K562 (cell line): ENCODE data around the gene KCNQ5. TPM values are rescaled to one million over a fixed set of nuclear protein-coding genes. Genes with fewer than 3 reads are reported as not detected.

ENCODE experiments used
- ATAC-seq: fragments of 200-7000 bp; cut with Tn5 transposase; 3 replicates; pipeline ENCODE4 v1.9.1; 2020; ENCODE audit warnings: moderate library complexity
- BruUV-seq: library from RNA; stranded (reverse); fragments of 400-500 nt; replicated peaks from 2 replicates; lab custom pipeline; 2021; lab: Mats Ljungman, UMichigan
- CTCF ChIA-PET: fragments of 300-600 bp; formaldehyde crosslinking; extraction: SDS; loops from one replicate; lab custom pipeline; 2021; ENCODE audit warnings: low intra/inter-chr PET ratio; lab: Yijun Ruan, JAX
- POLR2A ChIA-PET: fragments of 300-600, 350-650 bp; sonication (Branson Sonifier 250); formaldehyde crosslinking; extraction: SDS; loops from one replicate; lab custom pipeline; 2021; ENCODE audit warnings: antibody characterized with exemption, inconsistent platforms; lab: Yijun Ruan, JAX
- DNase-seq, 4 experiments: peaks; one replicate each; pipeline versions ENCODE4 v3.0.0 to v3.0.0-alpha.2; 2011 to 2018; ENCODE audit warnings: low spot score in 3 of 4, mixed read lengths in 3 of 4; ENCODE audit errors: extremely low read depth in 1 of 4
- FAIRE-seq: peaks from 2 replicates; lab custom pipeline; 2011; peaks lifted over from hg19 to GRCh38; lab: Jason Lieb, UNC
- H2AFZ ChIP-seq: 2 replicates; pipeline ENCODE4 v1.6.0; 2011; ENCODE audit warnings: low read depth, low read length, control low read depth, inconsistent platforms
- H3K27ac ChIP-seq: fragments of 200-600 bp; 3 replicates; pipeline ENCODE4 v1.8.0; 2011; ENCODE audit warnings: low read depth, mild to moderate bottlenecking, control low read depth, inconsistent platforms, low read length, moderate library complexity, mixed read lengths; ENCODE audit errors: extremely low read depth
- H3K27me3 ChIP-seq, 2 experiments: fragments of 300-600 bp in 1 of 2; 2 replicates in 1 of 2; 3 replicates in 1 of 2; pipeline versions ENCODE4 v1.6.0 to v1.8.0; 2011; ENCODE audit warnings: inconsistent platforms in 2 of 2, low read length in 2 of 2, mild to moderate bottlenecking in 1 of 2, mixed read lengths in 1 of 2, moderate library complexity in 1 of 2; ENCODE audit not compliant: control insufficient read depth in 2 of 2, insufficient read depth in 2 of 2
- H3K36me3 ChIP-seq: fragments of 300-600 bp; 3 replicates; pipeline ENCODE4 v1.8.0; 2011; ENCODE audit warnings: mild to moderate bottlenecking, low read length, inconsistent platforms; ENCODE audit not compliant: control insufficient read depth, insufficient read depth
- H3K4me1 ChIP-seq, 2 experiments: fragments of 200-600 bp in 1 of 2; replicated peaks in 1 of 2; 2 replicates in 1 of 2; 3 replicates in 1 of 2; pipeline versions ENCODE4 v1.5.1 to v1.8.0; 2011; ENCODE audit warnings: inconsistent platforms in 2 of 2, low read length in 2 of 2, mild to moderate bottlenecking in 1 of 2, mixed read lengths in 1 of 2, moderate library complexity in 1 of 2; ENCODE audit not compliant: control insufficient read depth in 2 of 2, insufficient read depth in 2 of 2
- H3K4me2 ChIP-seq: 2 replicates; pipeline ENCODE4 v1.6.1; 2011; ENCODE audit warnings: low read length, control low read depth, inconsistent platforms, mixed read lengths; ENCODE audit not compliant: insufficient read depth
- H3K4me3 ChIP-seq: fragments of 200-600 bp; sonication (generic), shearing (Covaris generic); 2 replicates; pipeline ENCODE4 v1.5.1; 2016; ENCODE audit warnings: control low read depth, inconsistent platforms
- H3K79me2 ChIP-seq: fragments of 200-600 bp; 3 replicates; pipeline ENCODE4 v1.8.0; 2011; ENCODE audit warnings: low read length, inconsistent platforms; ENCODE audit not compliant: control insufficient read depth, insufficient read depth
- H3K9ac ChIP-seq, 2 experiments: 2 replicates each; pipeline versions ENCODE4 v1.6.0 to v1.6.1; 2011; ENCODE audit warnings: low read depth in 2 of 2, low read length in 2 of 2, control low read depth in 1 of 2, inconsistent platforms in 1 of 2, mild to moderate bottlenecking in 1 of 2, mixed read lengths in 1 of 2; ENCODE audit not compliant: insufficient read depth in 1 of 2
- H3K9me1 ChIP-seq: one replicate; pipeline ENCODE4 v1.6.0; 2011; ENCODE audit warnings: inconsistent platforms, mild to moderate bottlenecking, low read length, moderate library complexity; ENCODE audit not compliant: control insufficient read depth, insufficient read depth
- H3K9me3 ChIP-seq: replicated peaks from 2 replicates; pipeline ENCODE4 v1.5.1; 2011; ENCODE audit warnings: low read depth, low read length, inconsistent platforms; ENCODE audit not compliant: control insufficient read depth, insufficient read depth
- H4K20me1 ChIP-seq: replicated peaks from 2 replicates; pipeline ENCODE4 v1.6.1; 2011; ENCODE audit warnings: low read length, inconsistent platforms, mixed read lengths; ENCODE audit not compliant: control insufficient read depth, insufficient read depth
- ARID3A ChIP-seq: IDR thresholded peaks from 2 replicates; pipeline ENCODE4 v1.6.1; 2012; ENCODE audit warnings: low read depth, low read length, improper control_type of control experiment, borderline replicate concordance
- CLOCK ChIP-seq: fragments of 250-450 bp; sonication (Bioruptor Pico); IDR thresholded peaks from 2 replicates; pipeline ENCODE4 v1.4.0; 2020; ENCODE audit warnings: mild to moderate bottlenecking, moderate library complexity, borderline replicate concordance
- CREB1 ChIP-seq, 2 experiments: sonication (generic) in 1 of 2; formaldehyde crosslinking in 1 of 2; IDR thresholded peaks; 2 replicates each; pipeline versions ENCODE4 v1.6.1 to v1.8.0; 2012 to 2022; ENCODE audit warnings: inconsistent platforms in 1 of 2, mild to moderate bottlenecking in 1 of 2, missing genetic modification reagents in 1 of 2, moderate library complexity in 1 of 2
- JUND ChIP-seq, 2 experiments: IDR thresholded peaks; 2 replicates in 1 of 2; 3 replicates in 1 of 2; pipeline ENCODE4 v1.6.1; 2011; ENCODE audit warnings: borderline replicate concordance in 2 of 2, low read depth in 2 of 2, low read length in 2 of 2, improper control_type of control experiment in 1 of 2, missing biosample characterization in 1 of 2, missing genetic modification characterization in 1 of 2, missing genetic modification reagents in 1 of 2
- MYNN ChIP-seq, 2 experiments: sonication (generic); formaldehyde crosslinking in 1 of 2; IDR thresholded peaks; 2 replicates each; pipeline versions ENCODE4 v1.5.0 to v1.6.1; 2016 to 2020; ENCODE audit warnings: antibody characterized with exemption in 1 of 2, missing genetic modification reagents in 1 of 2
- TRIM25 ChIP-seq: fragments of 450-650 bp; IDR thresholded peaks from 2 replicates; pipeline ENCODE4 v1.7.0; 2016; ENCODE audit warnings: borderline replicate concordance
- ZNF121 ChIP-seq: sonication (generic); formaldehyde crosslinking; conservative IDR thresholded peaks from 2 replicates; pipeline ENCODE4 v1.8.0; 2022; ENCODE audit warnings: missing genetic modification reagents
- ZNF140 ChIP-seq: fragments of 250-450 bp; sonication (Bioruptor Pico); IDR thresholded peaks from 2 replicates; pipeline ENCODE4 v1.8.0; 2021; ENCODE audit warnings: moderate library complexity, mild to moderate bottlenecking, inconsistent platforms
- ZNF354B ChIP-seq: fragments of 250-450 bp; sonication (Bioruptor Pico); IDR thresholded peaks from 2 replicates; pipeline ENCODE4 v1.4.0; 2020
- ZNF398 ChIP-seq: fragments of 250-450 bp; sonication (Bioruptor Pico); IDR thresholded peaks from 2 replicates; pipeline ENCODE4 v1.8.0; 2021; ENCODE audit warnings: moderate library complexity, mild to moderate bottlenecking, inconsistent platforms
- ZNF436 ChIP-seq: fragments of 250-450, 450-650 bp; sonication (Bioruptor Pico); formaldehyde crosslinking; IDR thresholded peaks from 2 replicates; pipeline ENCODE4 v1.7.0; 2020; ENCODE audit warnings: mild to moderate bottlenecking
- ZNF695 ChIP-seq: fragments of 450-650 bp; formaldehyde crosslinking; IDR thresholded peaks from 2 replicates; pipeline ENCODE4 v1.4.0; 2020; ENCODE audit warnings: mild to moderate bottlenecking, moderate library complexity
- WGBS: fragments of 100-300 bp; shearing (Covaris generic); methylation state at CpG from one replicate; pipeline ENCODE4 v1.1.6; 2016; ENCODE audit warnings: low coverage, mixed read lengths; ENCODE audit not compliant: insufficient coverage; ENCODE audit errors: missing lambda C conversion rate; 5-methylcytosine and 5-hydroxymethylcytosine counted together
- in situ Hi-C: fragments of 300-500 bp; cut with MboI; formaldehyde crosslinking; loops from 4 replicates; pipeline ENCODE4 v1.15.0; 2018; ENCODE audit warnings: inconsistent platforms, mixed read lengths
- intact Hi-C: fragments of 100-400 bp; cut with micrococcal nuclease; formaldehyde crosslinking; loops from 2 replicates; pipeline ENCODE4 v1.14.2; 2022
- polyA plus RNA-seq, 8 experiments: library from polyadenylated mRNA; depleted of rRNA in 4 of 8; stranded (reverse) in 5 of 8; unstranded in 3 of 8; fragments of >200 nt; fragmentation: Nextera tagmentation in 2 of 8; fragmentation: Illumina TruSeq in 1 of 8; extraction: Ambion mirVana in 2 of 8; extraction: Trizol in 1 of 8; gene quantifications; 2 replicates each; pipeline versions ENCODE4 v1.2.1 to v1.2.3, GENCODE V29; 2011 to 2014; ENCODE audit warnings: inconsistent platforms in 1 of 8, missing spikeins in 1 of 8
- total RNA-seq, 7 experiments: library from RNA; depleted of rRNA in 6 of 7; stranded (reverse); fragments of >200 nt in 6 of 7; fragmentation: Illumina TruSeq in 2 of 7; extraction: Trizol in 2 of 7; gene quantifications; 2 replicates each; pipeline versions ENCODE4 v1.2.1 to v1.2.3, GENCODE V29; 2011 to 2021; ENCODE audit warnings: low replicate concordance in 1 of 7

The KCNQ5 gene
- total and polyA plus RNA-seq, 9 of the 15 experiments (the other 6 are each of a cell fraction or from before 2014, with no cell fraction given) = 0.31 to 5.9 (median 2.6) TPM

GRCh38 chr6:72819609-72820008, 197.7 kb downstream of the KCNQ5 start (continued):
- TF ChIP-seq TRIM25 = no peak

GRCh38 chr6:72820153-72820552, 198.3 kb downstream of the KCNQ5 start:
- Histone ChIP-seq H3K27me3 (no peaks in the 10 kb centered on the region), H3K27ac (no peak overlapping the region), H3K4me3 (no peak overlapping the region), H3K4me1 (no peaks in the 10 kb centered on the region), H3K9me1 (no peaks in the 10 kb centered on the region), H4K20me1 (no peaks in the 10 kb centered on the region), H3K79me2 (no peaks in the 10 kb centered on the region), H3K4me2 (no peak overlapping the region), H3K9me3 (no peaks in the 10 kb centered on the region), H3K9ac (no peak overlapping the region), H2AFZ (no peak overlapping the region), H3K36me3 (no peaks in the 10 kb centered on the region)
- no peak for ATAC-seq
- in situ Hi-C loops = no loop called here
- BruUV-seq = no TSS peak
- ChIA-PET CTCF (no interaction called here), POLR2A (no interaction called here)
- 24% methylated on average over 2 of the region's 3 CpGs for whole genome bisulfite sequencing
- intact Hi-C loops = no loop called here
- no peak for DNase-seq
- FAIRE-seq = no peak
- TF ChIP-seq CLOCK (CRISPR knock-in tag) (no peak), ZNF695 (CRISPR knock-in tag) (no peak), JUND (IDR thresholded peaks at IDR 0.05; ENCODE audit: borderline replicate concordance, low read depth, low read length) (no peak), JUND (tag; IDR thresholded peaks at IDR 0.05; ENCODE audit: borderline replicate concordance, low read depth, low read length) (no peak), ZNF140 (CRISPR knock-in tag) (no peak), ZNF121 (CRISPR knock-in tag) (no peak), ZNF398 (CRISPR knock-in tag) (no peak), ZNF354B (CRISPR knock-in tag) (no peak), CREB1 (IDR thresholded peaks at IDR 0.05) (no peak), CREB1 (CRISPR knock-in tag; IDR thresholded peaks at IDR 0.05) (no peak), ARID3A (no peak), MYNN (IDR thresholded peaks at IDR 0.05) (no peak), MYNN (CRISPR knock-in tag; IDR thresholded peaks at IDR 0.05) (no peak), ZNF436 (CRISPR knock-in tag) (no peak)
